ENCODE data around the gene MIF4GD. TPM values are rescaled to one million over a fixed set of nuclear protein-coding genes. Genes with fewer than 3 reads are reported as not detected.

MIF4GD gene
- total and polyA plus RNA-seq, 9 of the 15 experiments (the other 6 are each of a cell fraction or from before 2014, with no cell fraction given): 11.8 to 63.8 (median 28.1) TPM

DNA sequence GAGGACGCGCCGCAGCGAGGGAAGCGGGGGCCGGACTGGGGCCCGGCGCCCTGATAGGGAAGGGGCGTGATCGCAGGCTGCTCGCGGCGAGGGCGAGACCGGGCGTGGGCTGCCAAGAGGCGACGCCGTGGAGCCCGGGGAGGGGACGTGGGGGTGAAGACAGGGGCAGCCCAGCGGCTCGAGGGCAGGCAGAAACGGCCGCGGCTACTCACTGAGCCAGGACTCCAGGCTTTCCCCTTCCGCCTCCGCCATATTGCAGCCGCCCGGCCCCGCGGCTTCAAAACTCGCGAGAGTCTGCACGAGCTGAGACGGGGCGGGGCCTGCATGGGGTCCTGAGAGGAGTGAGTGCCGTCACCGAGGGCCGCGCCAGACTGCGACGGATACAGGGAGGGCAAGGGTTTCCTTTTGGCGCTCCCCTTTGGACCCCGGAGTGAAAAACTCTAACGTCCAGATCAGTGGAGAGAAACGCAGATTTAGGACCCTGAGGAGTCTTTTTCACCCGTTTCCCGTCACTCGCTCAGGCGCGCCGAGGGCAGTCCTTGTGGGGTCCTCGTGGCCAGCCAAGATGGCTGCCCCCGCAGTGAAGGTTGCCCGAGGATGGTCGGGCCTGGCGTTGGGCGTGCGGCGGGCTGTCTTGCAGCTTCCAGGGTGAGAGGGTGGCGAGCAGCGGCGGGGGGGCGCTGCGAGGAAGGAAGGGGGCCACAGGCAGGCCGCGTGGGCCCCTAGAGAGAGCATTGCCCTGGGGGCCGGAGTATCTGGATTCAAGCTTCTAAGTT lies 9.5 kb downstream of the MIF4GD start, which contains the start of the genes GGA3 and MRPS7 (continued):
- TF ChIP-seq TAF9B (IDR thresholded peaks at IDR 0.05; ENCODE audit: partially characterized antibody) (peak; percentile 97), ARNT (IDR thresholded peaks at IDR 0.05) (0 out of 4 replicates have a peak, but pooled peaks of 1 of the 2 experiments have one; percentile 36), ZNF77 (CRISPR knock-in tag; IDR thresholded peaks at IDR 0.05) (no peak), ZNF586 (CRISPR knock-in tag; conservative IDR thresholded peaks at IDR 0.05) (no peak), NFE2 (IDR thresholded peaks at IDR 0.05; ENCODE audit: low read depth) (peak; percentile 96), HOXB6 (CRISPR knock-in tag; IDR thresholded peaks at IDR 0.05; ENCODE audit: borderline replicate concordance) (no peak), SUPT5H (IDR thresholded peaks at IDR 0.05) (peak; percentile 93), ZNF764 (CRISPR knock-in tag; IDR thresholded peaks at IDR 0.05; ENCODE audit: low read depth) (no peak), ZFPM2 (CRISPR knock-in tag; IDR thresholded peaks at IDR 0.05) (peak; percentile 67; the same call in 1 of the 2 replicates), HSF4 (CRISPR knock-in tag; IDR thresholded peaks at IDR 0.05; ENCODE audit: borderline replicate concordance) (no peak), STAT5B (CRISPR knock-in tag; IDR thresholded peaks at IDR 0.05) (no peak), NCOA4 (IDR thresholded peaks at IDR 0.05; ENCODE audit: partially characterized antibody) (no peak), TAL1 (IDR thresholded peaks at IDR 0.05) (peak; percentile 48; the same call in 1 of the 2 replicates), CEBPB (tag; IDR thresholded peaks at IDR 0.05) (no peak), ZNF143 (CRISPR knock-in tag; IDR thresholded peaks at IDR 0.05) (peak; percentile 45; the same call in 1 of the 2 replicates), HNRNPH1 (optimal IDR thresholded peaks at IDR 0.05; ENCODE audit: low read depth, low read length) (no peak), U2AF1 (optimal IDR thresholded peaks at IDR 0.05; ENCODE audit: low read depth, low read length) (peak; percentile 32), NR2C1 (IDR thresholded peaks at IDR 0.05) (no peak), NR2C1 (tag; IDR thresholded peaks at IDR 0.05) (no peak), ZNF695 (CRISPR knock-in tag; IDR thresholded peaks at IDR 0.05) (no peak)
- TF ChIP-seq, protein P1, sequence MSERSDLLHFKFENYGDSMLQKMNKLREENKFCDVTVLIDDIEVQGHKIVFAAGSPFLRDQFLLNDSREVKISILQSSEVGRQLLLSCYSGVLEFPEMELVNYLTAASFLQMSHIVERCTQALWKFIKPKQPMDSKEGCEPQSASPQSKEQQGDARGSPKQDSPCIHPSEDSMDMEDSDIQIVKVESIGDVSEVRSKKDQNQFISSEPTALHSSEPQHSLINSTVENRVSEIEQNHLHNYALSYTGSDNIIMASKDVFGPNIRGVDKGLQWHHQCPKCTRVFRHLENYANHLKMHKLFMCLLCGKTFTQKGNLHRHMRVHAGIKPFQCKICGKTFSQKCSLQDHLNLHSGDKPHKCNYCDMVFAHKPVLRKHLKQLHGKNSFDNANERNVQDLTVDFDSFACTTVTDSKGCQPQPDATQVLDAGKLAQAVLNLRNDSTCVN (CRISPR knock-in tag; IDR thresholded peaks at IDR 0.05): peak; percentile 33; the same call in 1 of the 2 replicates
- TF ChIP-seq, protein P2, sequence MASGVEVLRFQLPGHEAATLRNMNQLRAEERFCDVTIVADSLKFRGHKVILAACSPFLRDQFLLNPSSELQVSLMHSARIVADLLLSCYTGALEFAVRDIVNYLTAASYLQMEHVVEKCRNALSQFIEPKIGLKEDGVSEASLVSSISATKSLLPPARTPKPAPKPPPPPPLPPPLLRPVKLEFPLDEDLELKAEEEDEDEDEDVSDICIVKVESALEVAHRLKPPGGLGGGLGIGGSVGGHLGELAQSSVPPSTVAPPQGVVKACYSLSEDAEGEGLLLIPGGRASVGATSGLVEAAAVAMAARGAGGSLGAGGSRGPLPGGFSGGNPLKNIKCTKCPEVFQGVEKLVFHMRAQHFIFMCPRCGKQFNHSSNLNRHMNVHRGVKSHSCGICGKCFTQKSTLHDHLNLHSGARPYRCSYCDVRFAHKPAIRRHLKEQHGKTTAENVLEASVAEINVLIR (CRISPR knock-in tag; IDR thresholded peaks at IDR 0.05): peak; percentile 42; the same call in 1 of the 2 replicates
- TF ChIP-seq, protein P3, sequence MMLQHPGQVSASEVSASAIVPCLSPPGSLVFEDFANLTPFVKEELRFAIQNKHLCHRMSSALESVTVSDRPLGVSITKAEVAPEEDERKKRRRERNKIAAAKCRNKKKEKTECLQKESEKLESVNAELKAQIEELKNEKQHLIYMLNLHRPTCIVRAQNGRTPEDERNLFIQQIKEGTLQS (IDR thresholded peaks at IDR 0.05): peak; percentile 51
- TF ChIP-seq, protein P3 (CRISPR knock-in tag; conservative IDR thresholded peaks at IDR 0.05): no peak; the same call in 1 of the 2 replicates
- TF ChIP-seq, protein P4, sequence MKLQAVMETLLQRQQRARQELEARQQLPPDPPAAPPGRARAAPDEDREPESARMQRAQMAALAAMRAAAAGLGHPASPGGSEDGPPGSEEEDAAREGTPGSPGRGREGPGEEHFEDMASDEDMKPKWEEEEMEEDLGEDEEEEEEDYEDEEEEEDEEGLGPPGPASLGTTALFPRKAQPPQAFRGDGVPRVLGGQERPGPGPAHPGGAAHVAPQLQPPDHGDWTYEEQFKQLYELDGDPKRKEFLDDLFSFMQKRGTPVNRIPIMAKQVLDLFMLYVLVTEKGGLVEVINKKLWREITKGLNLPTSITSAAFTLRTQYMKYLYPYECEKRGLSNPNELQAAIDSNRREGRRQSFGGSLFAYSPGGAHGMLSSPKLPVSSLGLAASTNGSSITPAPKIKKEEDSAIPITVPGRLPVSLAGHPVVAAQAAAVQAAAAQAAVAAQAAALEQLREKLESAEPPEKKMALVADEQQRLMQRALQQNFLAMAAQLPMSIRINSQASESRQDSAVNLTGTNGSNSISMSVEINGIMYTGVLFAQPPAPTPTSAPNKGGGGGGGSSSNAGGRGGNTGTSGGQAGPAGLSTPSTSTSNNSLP (IDR thresholded peaks at IDR 0.05; ENCODE audit: borderline replicate concordance, low read depth, low read length): no peak
- TF ChIP-seq, protein P5, sequence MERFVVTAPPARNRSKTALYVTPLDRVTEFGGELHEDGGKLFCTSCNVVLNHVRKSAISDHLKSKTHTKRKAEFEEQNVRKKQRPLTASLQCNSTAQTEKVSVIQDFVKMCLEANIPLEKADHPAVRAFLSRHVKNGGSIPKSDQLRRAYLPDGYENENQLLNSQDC (CRISPR knock-in tag; IDR thresholded peaks at IDR 0.05): no peak

Measured in K562 (cell line).